ENCODE results near the gene HOXD8. TPM values are rescaled to one million over a fixed set of nuclear protein-coding genes. Genes with fewer than 3 reads are reported as not detected.

HOXD8 gene
- polyA plus RNA-seq, 1 of the 3 experiments (the other 2 are of a cell fraction) = 6.4 TPM

DNA sequence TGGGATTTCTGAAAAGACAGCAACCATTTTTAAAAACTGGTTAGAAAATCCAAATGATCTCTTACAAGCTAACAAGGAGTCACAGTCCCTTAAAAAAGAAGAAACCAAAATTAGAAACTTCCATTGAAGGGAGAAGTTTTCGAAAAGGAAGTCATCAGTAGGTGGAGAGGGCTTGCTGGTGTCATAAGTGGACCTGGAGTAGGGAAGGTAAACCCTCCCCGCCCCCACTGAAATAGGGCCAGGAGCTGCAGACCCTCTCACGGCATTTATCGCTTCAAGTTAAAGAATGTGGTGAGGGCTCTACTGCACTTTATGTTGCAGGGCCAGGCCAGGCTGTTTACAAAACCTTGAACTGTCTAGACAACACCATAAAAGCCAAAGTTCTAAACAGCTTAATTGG, 19.6 kb upstream of the HOXD8 start:
- POLR2A ChIA-PET = no interaction called here
- no peak overlapping the region for H3K4me2 ChIP-seq

DNA sequence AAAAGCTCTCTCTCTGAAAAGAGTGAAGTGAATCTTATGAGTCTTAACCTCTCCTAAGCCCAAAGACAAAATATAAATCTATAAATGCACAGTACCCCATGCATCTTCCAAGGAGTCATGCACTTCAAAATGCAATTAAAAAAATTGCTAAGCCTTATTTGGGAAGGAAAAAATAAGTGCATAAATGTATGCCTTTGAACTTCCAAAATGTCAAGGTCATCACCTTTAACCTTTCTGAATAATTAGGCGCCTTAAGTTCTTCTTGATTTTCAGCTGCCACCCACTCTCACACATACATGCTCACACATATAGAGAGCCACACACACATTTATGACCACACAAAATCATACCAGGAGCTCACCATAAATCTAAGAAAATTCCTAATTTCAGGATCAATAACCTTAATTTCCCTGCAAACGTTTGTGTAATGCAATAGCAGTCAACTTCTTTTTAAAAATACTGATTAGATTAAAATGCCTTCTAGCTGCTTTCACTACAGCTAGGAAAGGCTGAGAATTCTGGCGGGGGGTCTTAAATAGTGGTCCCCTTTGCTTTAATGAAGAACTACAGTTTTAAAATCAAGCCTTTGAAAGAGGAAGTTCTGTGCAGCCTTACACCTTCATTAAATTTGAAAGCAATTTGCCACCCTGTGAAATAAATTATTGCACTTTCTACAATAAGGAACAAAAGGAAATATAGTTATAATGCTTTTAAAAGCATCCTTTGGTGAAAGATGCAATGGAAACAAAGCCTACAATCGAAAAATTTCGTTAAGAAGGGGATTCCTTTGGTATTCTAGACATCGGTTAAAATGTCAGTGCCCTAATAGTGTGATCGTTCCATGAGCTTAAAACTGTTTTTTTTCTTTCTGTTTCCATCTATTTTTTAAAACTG, 18.8 kb upstream of the HOXD8 start:
- ChIA-PET POLR2A (interaction anchor here (0.7 to 1.1 kb wide), 2 partner anchors 26 to 527 kb away, joined by 3 to 4 read pairs; no protein-coding TSS in a partner anchor), CTCF (interaction anchor here (0.5 to 17.7 kb wide), 43 partner anchors 8 to 1638 kb away, joined by 3 to 264 read pairs (median 4); partner anchors contain the start of genes EVX2, HOXD12, HOXD13 and HOXD9)
- no peaks in the 10 kb centered on the region for H3K9me3 ChIP-seq
- H3K4me1 ChIP-seq (ENCODE audit: control insufficient read depth in 1 of 2, insufficient read depth in 2 of 2, low read depth in 1 of 2, low read length in 1 of 2) = peaks cover 0 to 4% of the 10 kb centered on the region in 2 experiments; a peak in 2 of 4 replicates
- DNase-seq = no peak
- no peak overlapping the region for H3K9ac ChIP-seq
- no peak overlapping the region for H3K27ac ChIP-seq (ENCODE audit: low read depth in 2 of 2, low read length in 1 of 2)
- H3K79me2 ChIP-seq (ENCODE audit: insufficient read depth) = no peaks in the 10 kb centered on the region
- H3K4me2 ChIP-seq = peak overlapping the region; percentile 39
- H3K4me3 ChIP-seq (ENCODE audit: low read depth in 2 of 2, low read length in 1 of 2) = peak overlapping the region in 1 of 2 experiments; percentile 19; a peak in 1 of 4 replicates
- H3K36me3 ChIP-seq (replicated peaks in 1 of 2; ENCODE audit: control insufficient read depth in 1 of 2, insufficient read depth in 2 of 2, low read length in 1 of 2) = no peaks in the 10 kb centered on the region
- peaks cover 3% of the 10 kb centered on the region for H3F3A ChIP-seq (replicated peaks; ENCODE audit: insufficient read depth)
- H3K9me2 ChIP-seq = no peaks in the 10 kb centered on the region
- 41% methylated on average over 7 of the region's 7 CpGs for WGBS (ENCODE audit: low lambda C conversion rate)
- H4K20me1 ChIP-seq (ENCODE audit: insufficient read depth) = no peaks in the 10 kb centered on the region
- peaks cover 70% of the 10 kb centered on the region for H3K27me3 ChIP-seq (ENCODE audit: insufficient read depth)
- TF ChIP-seq TEAD4 (IDR thresholded peaks at IDR 0.05; ENCODE audit: borderline replicate concordance, insufficient read depth) (no peak), POLR2AphosphoS5 (IDR thresholded peaks at IDR 0.05; ENCODE audit: low read depth, low read length) (no peak)
- TF ChIP-seq, protein P1, sequence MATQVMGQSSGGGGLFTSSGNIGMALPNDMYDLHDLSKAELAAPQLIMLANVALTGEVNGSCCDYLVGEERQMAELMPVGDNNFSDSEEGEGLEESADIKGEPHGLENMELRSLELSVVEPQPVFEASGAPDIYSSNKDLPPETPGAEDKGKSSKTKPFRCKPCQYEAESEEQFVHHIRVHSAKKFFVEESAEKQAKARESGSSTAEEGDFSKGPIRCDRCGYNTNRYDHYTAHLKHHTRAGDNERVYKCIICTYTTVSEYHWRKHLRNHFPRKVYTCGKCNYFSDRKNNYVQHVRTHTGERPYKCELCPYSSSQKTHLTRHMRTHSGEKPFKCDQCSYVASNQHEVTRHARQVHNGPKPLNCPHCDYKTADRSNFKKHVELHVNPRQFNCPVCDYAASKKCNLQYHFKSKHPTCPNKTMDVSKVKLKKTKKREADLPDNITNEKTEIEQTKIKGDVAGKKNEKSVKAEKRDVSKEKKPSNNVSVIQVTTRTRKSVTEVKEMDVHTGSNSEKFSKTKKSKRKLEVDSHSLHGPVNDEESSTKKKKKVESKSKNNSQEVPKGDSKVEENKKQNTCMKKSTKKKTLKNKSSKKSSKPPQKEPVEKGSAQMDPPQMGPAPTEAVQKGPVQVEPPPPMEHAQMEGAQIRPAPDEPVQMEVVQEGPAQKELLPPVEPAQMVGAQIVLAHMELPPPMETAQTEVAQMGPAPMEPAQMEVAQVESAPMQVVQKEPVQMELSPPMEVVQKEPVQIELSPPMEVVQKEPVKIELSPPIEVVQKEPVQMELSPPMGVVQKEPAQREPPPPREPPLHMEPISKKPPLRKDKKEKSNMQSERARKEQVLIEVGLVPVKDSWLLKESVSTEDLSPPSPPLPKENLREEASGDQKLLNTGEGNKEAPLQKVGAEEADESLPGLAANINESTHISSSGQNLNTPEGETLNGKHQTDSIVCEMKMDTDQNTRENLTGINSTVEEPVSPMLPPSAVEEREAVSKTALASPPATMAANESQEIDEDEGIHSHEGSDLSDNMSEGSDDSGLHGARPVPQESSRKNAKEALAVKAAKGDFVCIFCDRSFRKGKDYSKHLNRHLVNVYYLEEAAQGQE (IDR thresholded peaks at IDR 0.05; ENCODE audit: low read depth, low read length) = no peak
- no peak overlapping the region for H2AFZ ChIP-seq (ENCODE audit: low read depth)

More for the DNA sequence above, 19.6 kb upstream of the HOXD8 start:
- H3K27me3 ChIP-seq (ENCODE audit: insufficient read depth) = peaks cover 73% of the 10 kb centered on the region
- no peaks in the 10 kb centered on the region for H3K9me2 ChIP-seq
- H3F3A ChIP-seq (replicated peaks; ENCODE audit: insufficient read depth) = peaks cover 3% of the 10 kb centered on the region
- no peak overlapping the region for H3K9ac ChIP-seq
- no peaks in the 10 kb centered on the region for H3K36me3 ChIP-seq (replicated peaks in 1 of 2; ENCODE audit: control insufficient read depth in 1 of 2, insufficient read depth in 2 of 2, low read length in 1 of 2)
- CTCF ChIA-PET = interaction anchor here (0.5 to 17.7 kb wide), 14 partner anchors 15 to 1639 kb away, joined by 3 to 264 read pairs (median 5); partner anchors contain the start of genes HOXD12, HOXD13 and HOXD9
- peaks cover 0 to 5% of the 10 kb centered on the region in 2 experiments; a peak in 2 of 4 replicates for H3K4me1 ChIP-seq (ENCODE audit: control insufficient read depth in 1 of 2, insufficient read depth in 2 of 2, low read depth in 1 of 2, low read length in 1 of 2)
- no peak overlapping the region for H3K27ac ChIP-seq (ENCODE audit: low read depth in 2 of 2, low read length in 1 of 2)
- H3K79me2 ChIP-seq (ENCODE audit: insufficient read depth) = no peaks in the 10 kb centered on the region
- H3K9me3 ChIP-seq = no peaks in the 10 kb centered on the region
- no peak overlapping the region for H3K4me3 ChIP-seq (ENCODE audit: low read depth in 2 of 2, low read length in 1 of 2)
- no peaks in the 10 kb centered on the region for H4K20me1 ChIP-seq (ENCODE audit: insufficient read depth)
- H2AFZ ChIP-seq (ENCODE audit: low read depth) = no peak overlapping the region
- 87% methylated on average over 4 of the region's 4 CpGs for WGBS (ENCODE audit: low lambda C conversion rate)
- TF ChIP-seq ELF1 (IDR thresholded peaks at IDR 0.05) (no peak), RXRA (IDR thresholded peaks at IDR 0.05; ENCODE audit: borderline replicate concordance, low read depth) (no peak), GATA2 (CRISPR knock-in tag; IDR thresholded peaks at IDR 0.05) (no peak), EP300 (IDR thresholded peaks at IDR 0.05; ENCODE audit: borderline replicate concordance in 1 of 2, low read depth in 1 of 2, low read length in 1 of 2) (no peak)
- TF ChIP-seq, protein P2, sequence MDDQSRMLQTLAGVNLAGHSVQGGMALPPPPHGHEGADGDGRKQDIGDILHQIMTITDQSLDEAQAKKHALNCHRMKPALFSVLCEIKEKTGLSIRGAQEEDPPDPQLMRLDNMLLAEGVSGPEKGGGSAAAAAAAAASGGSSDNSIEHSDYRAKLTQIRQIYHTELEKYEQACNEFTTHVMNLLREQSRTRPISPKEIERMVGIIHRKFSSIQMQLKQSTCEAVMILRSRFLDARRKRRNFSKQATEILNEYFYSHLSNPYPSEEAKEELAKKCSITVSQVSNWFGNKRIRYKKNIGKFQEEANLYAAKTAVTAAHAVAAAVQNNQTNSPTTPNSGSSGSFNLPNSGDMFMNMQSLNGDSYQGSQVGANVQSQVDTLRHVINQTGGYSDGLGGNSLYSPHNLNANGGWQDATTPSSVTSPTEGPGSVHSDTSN (IDR thresholded peaks at IDR 0.05) = no peak
- no peak for DNase-seq

Measured in SK-N-SH (cell line).